NCI-H345 treated with DMSO at 0.1 percent for 48 hours (cell line): ENCODE data around the gene PTPN7.
"Not testable (repeated sequence)": the region's sequence is repeated elsewhere in the genome, so short reads cannot be mapped to it uniquely, and the experiment has no call there.

ENCODE experiments used
- DNase-seq: peaks from one replicate; lab custom pipeline; 2025; ENCODE audit not compliant: unreplicated experiment; lab: John Stamatoyannopoulos, UW

Gene PTPN7

DNA sequence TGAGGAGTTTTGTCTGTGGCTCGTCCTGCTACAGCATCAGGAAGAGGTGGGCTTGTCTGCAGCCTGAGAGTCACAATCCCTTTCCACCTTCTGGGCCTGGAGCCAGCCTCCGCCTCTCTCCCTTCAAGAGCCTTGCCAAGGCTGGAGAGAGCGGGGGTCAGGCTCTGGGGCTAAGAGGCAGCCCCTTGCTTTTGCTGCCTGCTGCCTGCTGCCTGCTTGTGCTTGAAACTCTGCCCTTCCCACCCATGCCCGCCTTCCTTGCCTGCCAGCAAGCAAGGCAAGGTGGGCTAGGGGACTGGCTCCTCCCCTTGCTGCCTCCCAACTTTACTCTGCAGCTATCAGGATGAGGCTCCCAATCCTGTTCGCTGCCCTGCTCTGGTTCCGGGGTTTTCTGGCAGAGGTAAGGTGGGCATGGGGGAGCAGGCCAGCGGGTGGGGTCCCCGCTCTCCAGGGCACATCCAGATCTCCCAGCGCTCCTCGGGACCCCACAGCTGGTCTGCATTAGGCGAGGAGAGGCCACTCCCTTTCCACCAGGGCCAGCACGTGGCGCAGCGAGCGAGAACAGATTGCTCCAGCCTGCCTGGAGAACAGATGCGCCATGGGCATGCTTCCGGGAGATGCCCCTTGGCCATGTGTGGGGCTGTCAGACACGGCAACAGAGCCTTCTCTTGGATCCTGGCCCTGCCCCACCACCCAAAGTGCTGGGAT, 7.5 kb upstream of the PTPN7 start:
- DNase-seq: no peak

DNA sequence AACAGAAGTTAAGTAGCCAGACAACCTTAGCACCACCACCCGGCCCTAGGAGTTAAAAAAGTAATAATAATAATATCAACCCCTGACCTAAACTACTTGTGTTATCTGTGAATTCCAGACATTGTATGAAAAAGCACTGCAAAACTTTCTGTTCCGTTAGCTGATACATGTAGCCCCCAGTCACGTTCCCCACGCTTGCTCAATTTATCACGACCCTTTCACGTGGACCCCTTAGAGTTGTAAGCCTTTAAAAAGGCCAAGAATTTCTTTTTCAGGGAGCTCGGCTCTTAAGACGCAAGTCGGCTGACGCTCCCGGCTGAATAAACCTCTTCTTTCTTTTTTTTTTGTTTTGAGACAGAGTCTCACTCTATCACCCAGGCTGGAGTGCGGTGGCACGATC, 6.7 kb upstream of the PTPN7 start:
- not testable (repeated sequence) for DNase-seq

- DNase-seq: no peak
Measured at GRCh38 chr1:202165942-202166843, 5.8 kb upstream of the PTPN7 start.

DNA sequence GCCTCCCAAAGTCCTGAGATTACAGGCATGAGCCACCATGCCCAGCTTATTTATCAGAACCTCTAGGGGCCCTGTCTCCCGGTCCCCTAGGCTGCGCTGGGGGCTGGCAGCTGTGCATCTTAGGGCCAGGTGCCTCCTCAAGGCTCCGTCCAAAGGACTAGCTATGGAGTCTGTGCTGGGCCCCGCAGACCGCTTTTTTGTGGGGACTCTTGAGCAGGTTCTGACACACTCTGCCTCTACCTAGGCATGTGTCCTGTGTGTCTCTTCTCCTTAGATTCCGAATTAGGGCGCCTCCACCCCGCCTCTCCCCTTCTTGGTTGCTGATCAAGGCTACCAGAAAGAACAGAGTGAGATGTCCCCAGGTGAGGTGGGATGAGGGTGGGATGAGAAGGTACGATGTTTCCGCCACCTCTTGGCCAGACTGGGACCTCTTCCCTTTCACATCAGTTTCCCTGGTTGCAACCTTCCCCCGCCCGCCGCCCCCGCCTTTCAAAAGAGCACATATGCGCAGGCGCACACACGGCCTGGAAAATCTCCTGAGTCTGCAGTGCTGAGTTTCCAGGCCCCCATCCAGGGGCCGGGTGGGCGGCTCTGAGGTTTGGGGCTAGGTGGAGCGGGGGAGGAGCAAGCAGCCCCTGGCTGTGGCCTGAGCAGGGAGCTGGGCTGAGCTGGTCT, 5.0 kb upstream of the PTPN7 start:
- no peak for DNase-seq

GRCh38 chr1:202164271-202165037, 4.1 kb upstream of the PTPN7 start:
- DNase-seq: no peak

DNA sequence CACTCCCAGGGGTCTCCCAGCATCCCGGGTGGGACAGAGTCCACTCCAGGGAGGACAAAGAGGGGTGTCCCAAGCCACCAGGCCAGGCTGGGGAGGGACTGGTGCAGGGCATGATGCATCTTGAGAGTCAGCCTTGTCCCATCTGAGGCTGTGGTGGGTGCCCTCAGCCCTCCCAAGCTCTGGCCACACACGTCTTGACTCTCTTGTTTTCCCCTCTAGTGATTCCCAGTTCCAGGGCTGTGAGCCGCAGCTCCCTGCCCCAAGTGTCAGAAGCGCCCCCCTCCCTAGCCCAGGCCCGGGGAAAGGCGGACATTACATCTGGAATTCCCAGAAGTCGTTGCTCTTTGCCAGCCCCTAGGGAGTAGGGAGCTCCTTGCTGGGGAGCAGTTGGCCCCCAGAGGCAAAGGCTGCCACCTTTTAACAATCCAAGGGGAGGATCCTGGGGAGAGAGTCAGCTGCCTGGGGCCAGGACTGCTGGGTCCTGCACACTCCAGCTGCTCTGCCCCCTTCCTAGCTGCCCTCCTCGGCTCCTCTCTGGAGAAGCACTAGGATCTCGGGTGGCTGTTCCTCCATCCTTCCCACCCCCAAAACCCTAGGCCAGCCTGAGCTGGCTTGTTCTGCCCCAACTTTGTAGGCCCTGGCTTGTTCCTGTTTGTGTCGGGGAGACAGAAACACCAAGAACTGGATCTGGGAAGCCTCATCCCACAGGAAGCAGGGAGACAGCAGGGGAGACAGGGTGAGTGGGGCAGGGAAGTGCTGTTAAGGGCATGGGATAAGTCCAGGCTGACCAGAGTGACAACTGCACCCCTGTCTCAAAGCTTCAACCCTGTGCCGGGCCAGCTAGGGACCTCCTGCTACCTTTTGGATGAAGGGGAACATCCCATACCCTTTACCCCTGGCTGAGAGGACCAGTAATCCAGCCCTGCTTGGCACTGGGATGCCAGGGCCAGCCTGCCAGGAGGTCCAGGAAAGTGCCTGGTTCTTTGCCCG, 3.2 kb upstream of the PTPN7 start:
- DNase-seq: no peak

DNA sequence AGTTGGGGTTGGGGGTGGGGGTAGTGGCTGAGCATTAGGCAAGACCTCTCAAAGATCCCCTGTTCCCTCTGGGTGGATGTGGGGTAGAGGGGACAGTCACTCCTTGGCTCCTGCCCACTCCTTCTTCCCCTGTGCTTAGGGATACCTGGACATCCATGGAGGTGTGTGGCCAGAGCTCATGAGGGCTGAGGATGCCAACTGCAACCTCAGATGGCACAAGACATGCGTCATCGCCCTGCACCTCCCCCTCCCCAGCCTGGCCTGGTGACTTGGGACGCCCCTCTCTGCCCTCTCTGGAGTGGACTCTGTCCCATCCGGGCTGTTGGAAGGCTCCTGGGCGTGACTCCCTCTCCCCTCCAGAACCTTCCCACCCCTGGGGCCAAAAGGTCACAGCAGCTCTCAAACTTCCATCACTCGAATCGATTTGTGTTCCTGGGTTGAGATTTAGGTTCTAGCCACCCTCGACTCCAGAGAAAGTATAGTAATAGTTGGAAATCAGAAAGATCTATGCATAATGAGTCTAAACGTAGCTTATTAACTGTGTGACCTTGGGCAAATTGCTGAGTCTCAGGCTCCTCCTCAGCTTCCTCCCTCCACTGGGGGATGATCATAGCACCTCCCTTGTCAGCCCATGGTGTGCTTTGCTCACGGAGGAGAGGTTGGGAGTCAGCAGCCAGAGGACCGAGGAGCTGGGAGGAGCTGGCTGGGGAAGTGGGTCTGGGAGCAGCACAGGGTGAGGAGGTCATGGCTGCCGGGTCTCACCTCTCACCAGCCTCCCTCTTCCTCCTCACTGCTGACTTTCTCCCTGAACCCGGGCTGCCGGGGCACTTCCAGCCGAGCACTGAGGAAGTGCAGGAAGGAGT, 2.2 kb upstream of the PTPN7 start:
- no peak for DNase-seq

DNA sequence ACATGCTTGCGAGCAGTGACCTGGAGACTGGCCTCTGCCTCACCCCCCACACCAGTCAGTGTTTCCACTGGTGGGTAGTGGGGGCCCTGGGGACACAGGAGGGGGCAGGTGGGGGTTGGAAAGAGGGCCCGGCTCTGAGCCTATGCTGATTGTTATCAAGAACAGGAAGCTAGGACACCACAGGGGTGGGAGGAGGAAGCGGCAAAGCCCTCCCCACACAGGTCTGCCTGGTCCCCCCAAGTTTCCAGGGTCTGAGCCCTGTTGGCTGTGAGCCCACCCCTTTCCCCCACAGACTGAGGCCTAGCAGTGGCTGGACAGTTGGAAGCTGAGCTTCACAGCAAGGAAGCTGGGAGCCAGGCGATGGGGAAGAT, 1.6 kb upstream of the PTPN7 start:
- no peak for DNase-seq

DNA sequence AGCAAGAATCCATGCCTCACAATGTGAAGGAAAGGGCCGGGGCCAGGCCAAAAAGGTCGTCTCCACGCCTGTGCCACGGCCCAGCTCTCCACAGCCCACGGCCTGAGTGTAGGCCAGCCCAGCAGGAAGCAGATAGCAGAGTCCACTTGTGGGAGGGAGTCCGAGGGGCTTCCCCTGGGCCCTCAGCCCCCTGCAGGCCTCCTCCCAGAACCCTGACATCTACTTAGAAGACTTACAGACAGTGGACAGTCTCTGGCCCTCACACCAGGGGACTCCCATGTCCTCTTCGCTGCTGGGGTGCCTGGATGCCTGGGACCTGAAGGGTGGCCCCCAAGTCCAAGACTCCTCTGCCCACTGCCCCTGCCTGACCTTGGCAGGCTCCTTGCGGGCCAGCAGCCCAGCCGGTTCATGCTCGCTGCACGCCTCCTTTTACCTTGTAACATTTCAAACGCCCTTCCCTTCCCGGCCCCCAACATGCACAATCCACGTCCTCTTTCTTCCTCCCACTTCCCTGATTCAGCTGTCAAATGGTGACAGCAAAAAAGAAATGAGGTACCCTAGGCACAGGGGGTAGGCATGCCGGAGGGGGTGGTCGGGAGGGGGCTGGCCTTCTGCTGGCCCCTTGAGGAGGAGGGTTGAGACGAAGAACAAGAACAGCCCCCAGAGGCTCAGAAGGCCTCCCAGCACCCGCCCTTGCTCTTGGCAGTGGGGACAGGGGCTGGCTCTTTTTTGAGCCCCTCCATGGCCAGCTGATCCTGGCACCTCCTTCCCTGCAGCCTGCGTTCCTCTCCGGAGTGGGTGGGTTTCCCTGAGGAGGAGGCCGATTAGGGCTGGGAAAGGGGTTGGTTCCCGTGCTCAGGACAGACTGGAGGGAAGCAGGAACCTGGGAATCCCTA, 997 bp upstream of the PTPN7 start:
- DNase-seq: no peak

DNA sequence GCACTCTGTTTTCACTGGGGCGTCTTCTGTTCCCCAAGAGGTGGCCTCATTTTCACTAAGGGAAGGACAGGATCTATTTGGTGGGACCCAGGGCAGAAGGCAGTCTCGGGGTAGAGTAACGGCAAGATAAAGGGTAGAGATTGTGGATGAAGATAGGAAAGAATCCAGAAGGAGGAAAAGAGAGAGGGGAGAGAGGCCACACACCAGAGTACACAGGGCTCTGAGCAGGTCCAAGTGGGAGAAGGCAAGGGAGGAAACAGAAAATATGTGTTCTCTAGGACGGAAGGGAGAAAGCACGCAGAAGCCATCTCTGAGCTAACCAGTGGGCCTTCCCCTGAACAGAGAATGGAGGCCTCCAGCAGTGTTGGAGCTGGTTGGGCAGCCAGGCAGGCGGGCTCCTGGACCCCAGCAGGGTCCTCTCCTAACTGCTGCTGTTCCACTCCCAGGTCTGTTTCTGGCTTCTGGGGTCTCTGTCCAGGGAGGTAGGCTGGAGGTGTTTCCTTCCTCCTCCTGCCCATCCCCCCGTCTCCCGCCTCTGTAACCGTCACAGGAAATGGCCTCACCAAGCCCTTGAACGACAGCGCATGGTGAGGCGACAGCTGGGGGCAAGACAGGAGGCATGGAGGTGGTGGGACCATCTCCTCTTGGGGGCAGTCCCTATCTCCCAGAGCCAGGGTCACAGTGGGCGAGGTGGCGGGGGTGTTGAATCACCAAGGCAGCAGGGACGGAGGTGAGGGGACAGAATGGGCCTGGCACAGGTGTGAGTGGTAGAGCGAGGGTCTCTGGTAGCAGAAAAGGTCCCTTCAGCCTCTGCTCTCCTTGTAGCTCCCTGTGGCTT, 649 bp downstream of the PTPN7 start:
- no peak for DNase-seq

- no peak for DNase-seq
Measured at GRCh38 chr1:202158810-202159533, 1.4 kb downstream of the PTPN7 start.

- no peak for DNase-seq
Measured at GRCh38 chr1:202157945-202158344, 2.5 kb downstream of the PTPN7 start.

DNA sequence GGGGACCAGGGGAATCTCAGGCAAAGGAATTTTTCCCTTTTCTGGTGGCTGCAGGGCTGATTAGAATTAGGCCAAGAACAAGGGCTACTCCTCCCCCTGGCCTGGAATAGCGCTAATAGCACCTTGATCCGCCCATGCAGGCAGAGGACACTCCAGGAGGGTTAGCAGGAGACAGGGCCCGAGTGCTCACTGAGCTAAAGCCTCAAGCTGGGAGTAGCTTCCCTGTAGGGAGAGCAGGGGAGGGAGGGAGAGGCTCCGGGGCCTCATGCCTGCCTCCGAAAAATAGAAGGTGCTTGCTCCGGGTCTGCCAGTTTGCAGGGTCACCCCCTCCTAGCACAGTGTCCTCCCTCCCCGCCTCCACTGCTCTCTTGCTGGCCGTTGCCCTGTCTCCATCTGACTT, 3.8 kb downstream of the PTPN7 start:
- no peak for DNase-seq

- DNase-seq: no peak
Measured at GRCh38 chr1:202155478-202156021, 4.9 kb downstream of the PTPN7 start.

DNA sequence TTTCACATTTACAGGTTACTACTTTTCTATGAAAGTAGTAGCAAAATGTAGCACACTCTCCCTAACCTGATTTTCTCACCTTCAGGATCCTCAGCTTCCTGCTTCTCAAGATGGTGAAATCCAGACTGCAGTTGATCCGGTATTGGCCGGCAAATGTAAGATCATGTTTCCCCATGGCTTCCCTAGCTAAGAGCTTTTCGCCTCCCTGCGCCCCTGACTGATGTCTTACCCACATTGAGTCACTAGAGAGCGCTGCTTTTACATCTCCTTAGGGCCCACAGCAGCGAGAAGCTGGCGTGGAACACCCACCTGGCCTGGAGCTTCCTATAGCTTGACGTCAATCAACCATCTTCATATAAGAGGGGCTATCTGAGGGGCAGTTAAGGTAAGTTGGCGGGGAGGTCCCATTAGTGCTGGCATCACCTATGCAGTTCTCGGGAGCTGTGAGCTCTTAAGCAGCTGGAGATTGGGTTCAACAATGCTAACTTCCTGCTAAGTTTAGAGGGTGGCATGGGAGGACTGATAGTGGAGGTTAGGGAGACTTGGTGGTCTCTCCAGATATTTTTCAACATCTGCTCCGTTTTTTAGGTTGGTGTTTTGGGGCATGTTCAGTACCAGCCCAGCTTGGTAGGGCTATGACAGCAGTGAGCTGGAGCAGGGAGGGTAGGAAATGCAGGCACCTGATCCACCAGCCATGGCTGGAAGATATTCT, 5.5 kb downstream of the PTPN7 start:
- no peak for DNase-seq
